Fibroblast of skin of abdomen (primary cell): Measurements from ENCODE around the gene STAU1. TPM values are rescaled to one million over a fixed set of nuclear protein-coding genes. Genes with fewer than 3 reads are reported as not detected.
A peak's percentile ranks its signal among the peaks of the same experiment; 100 is the strongest.

Experiments
- DNase-seq: peaks from one replicate; pipeline ENCODE4 v3.0.0-alpha.2; 2013
- polyA plus RNA-seq, 2 experiments: library from polyadenylated mRNA; unstranded; fragments of 120-200 nt; gene quantifications; one replicate each; pipeline ENCODE4 v1.2.1, GENCODE V29; 2013; ENCODE audit not compliant: insufficient read length in 2 of 2

Gene STAU1, protein sequence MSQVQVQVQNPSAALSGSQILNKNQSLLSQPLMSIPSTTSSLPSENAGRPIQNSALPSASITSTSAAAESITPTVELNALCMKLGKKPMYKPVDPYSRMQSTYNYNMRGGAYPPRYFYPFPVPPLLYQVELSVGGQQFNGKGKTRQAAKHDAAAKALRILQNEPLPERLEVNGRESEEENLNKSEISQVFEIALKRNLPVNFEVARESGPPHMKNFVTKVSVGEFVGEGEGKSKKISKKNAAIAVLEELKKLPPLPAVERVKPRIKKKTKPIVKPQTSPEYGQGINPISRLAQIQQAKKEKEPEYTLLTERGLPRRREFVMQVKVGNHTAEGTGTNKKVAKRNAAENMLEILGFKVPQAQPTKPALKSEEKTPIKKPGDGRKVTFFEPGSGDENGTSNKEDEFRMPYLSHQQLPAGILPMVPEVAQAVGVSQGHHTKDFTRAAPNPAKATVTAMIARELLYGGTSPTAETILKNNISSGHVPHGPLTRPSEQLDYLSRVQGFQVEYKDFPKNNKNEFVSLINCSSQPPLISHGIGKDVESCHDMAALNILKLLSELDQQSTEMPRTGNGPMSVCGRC
- polyA plus RNA-seq (2013, experiment 1 of 2; ENCODE audit: insufficient read length): 85.5 TPM
- 83.9 TPM for polyA plus RNA-seq (2013, experiment 2 of 2; ENCODE audit: insufficient read length)

DNA sequence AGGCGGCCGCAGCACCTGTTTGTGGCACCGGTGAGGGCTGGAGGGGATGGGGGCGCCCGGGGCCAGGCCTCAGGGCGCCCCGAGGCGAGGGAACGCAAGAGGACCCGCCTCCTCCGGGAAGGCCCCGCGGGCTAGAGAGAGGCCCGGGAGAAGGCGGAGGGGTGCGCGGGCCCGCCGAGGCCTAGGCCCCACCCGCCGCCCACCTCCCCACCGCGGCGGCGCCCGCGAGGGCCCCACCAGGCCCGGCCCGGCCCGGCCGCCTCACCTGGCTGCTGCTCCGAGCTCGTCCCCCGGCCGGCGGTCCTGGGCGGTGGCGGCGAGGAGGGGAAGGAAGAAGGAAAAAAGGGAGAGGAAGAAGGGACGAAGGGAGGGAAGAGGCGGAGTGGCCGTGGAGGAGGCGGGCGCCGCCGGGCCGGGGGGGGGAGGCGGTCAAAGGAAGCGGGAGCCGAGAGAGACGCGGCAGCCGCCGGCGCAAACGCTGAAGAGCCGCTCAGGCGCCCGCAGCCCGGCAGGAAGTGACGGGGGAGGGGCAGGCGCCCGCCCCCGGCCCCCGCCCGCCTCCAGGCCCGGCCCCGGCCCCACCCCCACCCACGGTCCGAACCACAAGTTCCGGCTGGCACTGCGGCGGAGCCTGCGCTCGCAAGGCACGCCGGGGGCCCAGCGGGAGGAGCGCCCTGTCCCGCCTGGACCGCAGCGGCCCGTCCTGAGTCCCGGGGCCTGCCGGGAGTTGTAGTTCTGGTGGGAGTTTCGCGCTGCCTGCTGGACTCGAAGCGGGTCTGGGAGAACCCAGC lies at the start of gene STAU1:
STAU1 (minus strand) TSS at position 484 of the 791 bp plus-strand sequence. CDS start 22,133 bp downstream, outside the sequence.
- DNase-seq: peak; percentile 96

- DNase-seq: no peak
These were observed 49.4 kb upstream of the STAU1 start for GRCh38 chr20:49237531-49237930.

GRCh38 chr20:49236301-49236700 lies 48.2 kb upstream of the STAU1 start:
- no peak for DNase-seq

GRCh38 chr20:49234831-49235230 lies 46.7 kb upstream of the STAU1 start:
- no peak for DNase-seq

DNA sequence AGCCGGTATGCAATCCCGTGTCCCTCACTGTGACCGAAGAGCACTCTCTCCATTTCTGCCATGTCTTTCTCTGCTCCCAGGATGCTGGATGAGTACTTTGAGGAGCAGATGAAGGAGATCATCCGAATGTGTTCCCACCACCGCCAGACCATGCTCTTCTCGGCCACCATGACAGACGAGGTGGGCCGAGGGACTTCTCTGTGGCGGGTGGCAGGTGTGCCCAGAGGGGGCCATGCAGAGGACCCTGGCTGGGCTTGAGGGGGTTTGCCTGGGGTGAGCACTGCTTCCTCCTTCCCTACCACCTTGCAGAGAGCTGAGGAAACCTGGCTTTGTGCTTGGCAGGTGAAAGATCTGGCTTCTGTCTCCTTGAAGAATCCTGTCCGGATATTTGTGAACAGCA lies 45.1 kb upstream of the STAU1 start:
- no peak for DNase-seq

- no peak for DNase-seq
These were observed 43.3 kb upstream of the STAU1 start for GRCh38 chr20:49231471-49231870.

DNA sequence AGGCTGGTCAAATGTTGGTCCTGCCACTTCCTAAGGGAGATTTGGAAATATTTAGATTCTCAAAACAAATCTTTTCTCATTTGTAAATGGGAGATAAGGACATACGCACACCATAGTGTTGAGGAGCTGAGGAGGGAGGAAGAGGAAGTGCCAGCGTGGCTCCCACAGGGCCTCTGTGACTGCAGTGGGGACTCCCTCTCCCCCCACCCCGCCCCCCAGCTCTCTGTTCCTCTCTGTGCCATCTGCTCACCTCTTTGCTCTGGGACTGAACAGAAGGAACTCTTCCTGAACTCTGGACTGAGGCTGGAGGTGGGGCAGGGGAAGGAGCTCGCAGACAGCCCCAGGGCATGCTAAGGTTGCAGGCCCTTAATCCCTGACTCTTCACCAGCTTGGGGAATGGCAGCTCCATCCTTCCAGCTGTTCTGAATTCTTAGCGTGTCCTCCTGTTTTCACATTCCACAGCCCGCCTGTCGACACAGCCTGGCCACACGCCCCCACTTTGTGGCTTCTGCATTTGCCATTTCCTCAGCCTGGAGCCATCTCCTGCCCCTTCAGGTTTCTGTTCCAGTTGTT lies 42.5 kb upstream of the STAU1 start:
- no peak for DNase-seq

- DNase-seq: no peak
These were observed 41.9 kb upstream of the STAU1 start for GRCh38 chr20:49230021-49230420.

GRCh38 chr20:49229381-49229780 lies 41.2 kb upstream of the STAU1 start:
- no peak for DNase-seq

DNA sequence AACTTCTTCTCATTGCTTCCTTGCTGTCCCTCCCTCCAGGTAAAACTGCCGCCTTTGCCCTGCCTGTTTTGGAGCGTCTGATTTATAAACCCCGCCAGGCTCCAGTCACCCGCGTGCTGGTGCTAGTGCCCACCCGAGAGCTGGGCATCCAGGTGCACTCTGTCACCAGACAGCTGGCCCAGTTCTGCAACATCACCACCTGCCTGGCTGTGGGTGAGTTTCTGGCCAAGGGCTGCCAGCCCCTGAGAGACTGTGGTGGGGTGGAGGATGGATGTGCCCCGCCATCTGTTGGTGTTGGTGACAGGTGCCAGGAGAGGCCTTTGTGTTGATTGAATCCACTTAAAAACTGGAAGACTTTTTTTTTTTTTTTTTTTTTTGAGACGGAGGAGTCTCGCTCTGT lies 40.5 kb upstream of the STAU1 start:
- no peak for DNase-seq

DNA sequence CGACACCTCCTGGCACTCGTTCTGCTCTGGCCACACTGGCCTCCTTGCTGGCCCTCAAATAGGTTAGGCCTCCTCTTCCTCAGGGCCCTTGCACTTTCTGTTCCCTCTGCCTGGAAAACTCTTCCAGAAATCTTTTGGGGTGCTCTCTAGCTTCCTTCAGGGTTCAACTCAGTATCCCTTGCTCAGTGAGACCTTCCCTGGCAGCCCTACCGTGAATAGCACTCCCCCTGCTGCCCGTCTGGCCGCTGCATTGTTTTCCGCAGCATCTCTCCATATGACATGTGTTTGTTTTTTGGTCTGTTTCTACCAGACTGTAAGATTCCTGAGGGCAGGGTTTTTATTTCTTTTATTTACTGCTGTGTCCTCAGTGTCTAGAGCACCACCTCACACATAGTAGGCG lies 37.8 kb upstream of the STAU1 start:
- DNase-seq: no peak

- DNase-seq: no peak
These were observed 32.0 kb upstream of the STAU1 start for GRCh38 chr20:49219924-49220831.

DNA sequence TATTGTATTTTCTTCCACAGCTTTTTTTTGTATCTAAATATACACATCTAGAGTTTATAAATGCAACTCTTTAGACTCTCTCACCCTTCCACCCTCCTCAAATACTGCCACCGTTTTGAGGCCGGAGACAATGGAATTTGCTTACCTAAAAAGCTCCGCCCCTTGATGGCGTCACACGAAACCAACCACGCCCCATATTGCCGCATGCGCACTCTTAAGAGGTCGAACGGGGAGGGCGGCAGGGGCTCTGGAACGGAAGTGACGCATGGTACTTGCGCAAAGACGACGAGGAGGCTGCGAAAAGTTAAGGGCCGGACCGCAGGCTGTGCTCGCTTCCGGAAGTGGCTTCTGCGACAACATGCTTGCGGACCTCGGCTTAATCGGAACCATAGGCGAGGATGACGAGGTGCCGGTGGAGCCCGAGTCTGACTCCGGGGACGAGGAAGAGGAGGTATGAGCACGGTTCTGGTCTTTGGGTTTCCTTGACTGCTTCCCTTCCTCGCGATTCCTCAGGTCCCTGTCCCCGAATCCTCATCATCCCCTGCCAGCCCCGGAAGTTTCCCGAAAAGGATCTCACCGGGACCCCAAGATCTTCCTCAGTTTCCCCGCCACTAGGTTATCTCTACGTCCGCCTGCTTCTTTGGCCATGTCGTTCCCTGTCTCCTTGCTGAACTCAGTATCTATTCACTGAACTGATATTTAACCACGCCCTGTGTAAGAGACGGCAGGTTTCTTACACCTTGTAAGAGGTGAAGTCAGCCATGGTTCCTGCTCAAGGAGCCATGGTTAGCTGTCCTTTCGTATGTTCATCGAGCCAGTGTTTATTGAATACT lies 31.2 kb upstream of the STAU1 start, which contains the start of gene DDX27:
DDX27 (plus strand) TSS at position 326 of the 833 bp plus-strand sequence; CDS start at position 359, 33 bp downstream.
- peak; percentile 99 for DNase-seq

DNA sequence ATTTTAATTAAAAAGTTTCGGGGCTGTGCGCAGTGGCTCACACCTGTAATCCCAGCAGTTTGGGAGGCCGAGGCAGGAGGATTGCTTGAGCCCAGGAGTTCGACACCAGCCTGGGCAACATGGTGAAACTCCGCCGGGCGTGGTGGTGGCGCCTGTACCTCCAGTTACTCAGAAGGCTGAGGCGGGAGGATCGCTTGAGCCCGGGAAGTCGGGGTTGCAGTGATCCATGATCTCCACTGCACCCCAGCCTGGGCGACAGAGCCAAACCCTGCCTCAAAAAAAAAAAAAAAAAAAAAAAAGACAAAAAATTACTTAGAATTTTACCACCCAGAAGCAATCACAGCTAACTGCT lies 30.6 kb upstream of the STAU1 start:
- DNase-seq: peak; percentile 6

- DNase-seq: peak; percentile 86
These were observed 29.0 kb upstream of the STAU1 start for GRCh38 chr20:49216991-49217578.

DNA sequence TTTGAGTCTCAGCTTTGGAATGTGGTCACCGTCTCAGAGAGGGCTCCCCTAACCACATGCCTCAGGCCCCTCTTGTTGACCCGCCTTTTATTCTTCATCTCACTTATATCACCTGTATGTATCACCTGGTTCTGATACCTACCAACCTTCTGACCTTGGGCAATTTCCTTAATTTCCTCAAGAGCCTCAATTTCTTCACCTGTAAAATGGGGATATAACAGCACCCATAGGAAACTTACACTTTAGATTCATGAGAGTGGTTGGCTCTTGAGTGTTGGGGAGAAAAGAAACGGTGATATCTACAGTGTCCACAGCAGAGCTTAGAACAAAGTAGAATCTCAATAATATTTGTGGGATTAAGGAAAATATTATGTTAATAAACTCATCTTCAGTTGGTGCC lies 27.1 kb upstream of the STAU1 start:
- no peak for DNase-seq

DNA sequence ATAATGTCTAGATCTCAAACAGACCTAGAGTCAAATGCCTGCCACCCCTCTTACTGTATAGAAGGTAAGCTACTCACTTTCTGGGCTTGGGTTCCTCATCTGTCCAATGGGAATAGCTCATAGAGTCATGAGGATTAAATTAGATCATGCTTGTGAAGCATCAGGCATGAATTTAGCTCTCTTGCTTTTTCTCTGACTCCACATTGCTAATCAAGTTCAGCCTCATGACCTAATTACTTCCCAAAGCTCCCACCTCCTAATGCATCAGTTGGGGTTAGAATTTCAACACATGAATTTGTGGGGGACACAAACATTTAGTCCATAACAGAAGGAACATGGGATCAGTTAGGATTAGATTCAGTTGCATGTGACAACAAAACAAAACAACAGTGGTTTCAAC lies 26.4 kb upstream of the STAU1 start:
- no peak for DNase-seq

DNA sequence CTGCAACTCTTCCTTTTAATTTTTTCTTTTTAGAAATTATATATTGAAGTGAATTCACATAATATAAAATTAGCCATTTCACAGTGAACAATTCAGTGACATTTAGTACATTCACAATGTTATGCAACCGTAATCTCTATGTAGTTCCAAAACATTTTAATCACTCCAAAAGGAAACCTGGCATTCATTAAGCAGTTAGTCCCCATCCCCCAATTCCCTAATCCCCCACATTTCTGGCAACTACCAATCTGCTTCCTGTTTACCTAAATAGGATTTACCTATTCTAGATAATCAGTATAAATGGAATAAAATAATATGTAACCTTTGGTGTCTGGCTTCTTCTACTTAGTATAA lies 22.6 kb upstream of the STAU1 start:
- no peak for DNase-seq

GRCh38 chr20:49210101-49210756 lies 22.1 kb upstream of the STAU1 start:
- DNase-seq: no peak

GRCh38 chr20:49207076-49207475 lies 18.9 kb upstream of the STAU1 start:
- no peak for DNase-seq
